CD4-positive, alpha-beta T cell treated with Interferon gamma for 1 hour (primary cell): Measurements from ENCODE around the gene RASSF8.

Source experiments
- DNase-seq: peaks from one replicate; pipeline ENCODE4 v3.0.0-alpha.2; 2020

Gene RASSF8

GRCh38 chr12:25958428-25959070 lies at the start of gene RASSF8:
Gene RASSF8, plus strand, starts transcription at chr12:25958682. Its CDS starts 96,662 bp downstream, at chr12:26055344.
- DNase-seq, result no peak

GRCh38 chr12:25914551-25914950 lies 43.9 kb upstream of the RASSF8 start:
- no peak for DNase-seq

GRCh38 chr12:25924491-25925001 lies 33.9 kb upstream of the RASSF8 start:
- DNase-seq, result no peak

GRCh38 chr12:25925064-25925463 lies 33.4 kb upstream of the RASSF8 start:
- no peak for DNase-seq

- no peak for DNase-seq
Observed at GRCh38 chr12:25926536-25926935, 31.9 kb upstream of the RASSF8 start.

- DNase-seq, result no peak
Observed at GRCh38 chr12:25929142-25929541, 29.3 kb upstream of the RASSF8 start.

- no peak for DNase-seq
Observed at GRCh38 chr12:25932971-25933370, 25.5 kb upstream of the RASSF8 start.

GRCh38 chr12:25934456-25934855 lies 24.0 kb upstream of the RASSF8 start:
- no peak for DNase-seq

- DNase-seq, result no peak
Observed at GRCh38 chr12:25935355-25936144, 22.9 kb upstream of the RASSF8 start.

GRCh38 chr12:25937096-25937495 lies 21.4 kb upstream of the RASSF8 start:
- DNase-seq, result no peak

GRCh38 chr12:25938581-25938980 lies 19.9 kb upstream of the RASSF8 start:
- DNase-seq, result no peak

- no peak for DNase-seq
Observed at GRCh38 chr12:25939606-25940005, 18.9 kb upstream of the RASSF8 start.

GRCh38 chr12:25940886-25941285 lies 17.6 kb upstream of the RASSF8 start:
- DNase-seq, result no peak

- DNase-seq, result no peak
Observed at GRCh38 chr12:25942709-25943108, 15.8 kb upstream of the RASSF8 start.

- DNase-seq, result no peak
Observed at GRCh38 chr12:25943940-25944339, 14.5 kb upstream of the RASSF8 start.

- DNase-seq, result no peak
Observed at GRCh38 chr12:25949343-25949742, 9.1 kb upstream of the RASSF8 start.

GRCh38 chr12:25950329-25951115 lies 8.0 kb upstream of the RASSF8 start:
- DNase-seq, result no peak

GRCh38 chr12:25957793-25958427 lies 572 bp upstream of the RASSF8 start:
- no peak for DNase-seq

GRCh38 chr12:25959071-25959961 lies 834 bp downstream of the RASSF8 start:
- DNase-seq, result no peak

- no peak for DNase-seq
Observed at GRCh38 chr12:25960143-25960542, 1.7 kb downstream of the RASSF8 start.

GRCh38 chr12:25960961-25961360 lies 2.5 kb downstream of the RASSF8 start:
- DNase-seq, result no peak
